Activated gamma-delta T cell (primary cell): Measurements from ENCODE around the gene LRP1B.

Source experiments
- DNase-seq: peaks from one replicate; lab custom pipeline; 2025; lab: John Stamatoyannopoulos, UW

Gene LRP1B

DNA sequence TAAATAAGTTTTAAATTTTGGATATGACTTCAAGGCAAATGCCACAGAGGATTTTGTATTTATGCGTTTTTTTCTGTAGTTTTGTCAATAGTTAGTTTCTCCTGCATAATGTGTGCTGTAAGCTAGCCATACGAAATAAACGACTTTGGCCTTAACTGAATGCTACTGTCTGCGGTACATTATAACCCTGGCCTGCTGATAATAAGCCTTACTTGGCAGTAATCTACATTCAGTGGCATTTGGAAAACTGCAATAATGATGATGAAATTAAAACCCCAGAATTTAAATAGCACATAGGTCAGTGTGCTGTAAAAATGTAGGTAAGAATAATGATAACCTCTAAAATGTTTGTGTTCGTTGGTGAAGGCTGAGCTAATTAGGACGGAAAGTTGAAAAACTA is 88.8 kb downstream of the LRP1B start:
- DNase-seq, result no peak

- no peak for DNase-seq
Observed at GRCh38 chr2:142041105-142041504, 89.7 kb downstream of the LRP1B start.

DNA sequence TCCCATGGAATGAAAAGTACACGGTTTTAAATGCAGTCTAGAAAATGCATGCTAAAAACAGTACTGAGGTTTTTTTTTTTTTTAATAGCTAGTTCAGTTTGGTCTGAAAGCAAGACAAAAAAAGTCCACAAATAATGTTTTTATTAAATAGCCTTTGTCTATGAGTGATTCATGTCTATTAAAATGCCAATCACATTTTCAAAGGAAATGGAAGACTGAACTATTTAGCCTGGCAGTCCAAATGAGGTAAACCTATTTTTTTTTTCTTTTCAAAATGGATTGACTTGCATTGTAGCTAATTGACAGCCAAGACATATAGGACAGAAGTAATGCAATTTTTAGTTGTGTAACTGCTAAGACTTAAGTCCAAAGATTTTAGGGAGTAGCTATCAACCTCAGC is 90.3 kb downstream of the LRP1B start:
- no peak for DNase-seq

- no peak for DNase-seq
Observed at GRCh38 chr2:142038826-142039225, 92.0 kb downstream of the LRP1B start.

DNA sequence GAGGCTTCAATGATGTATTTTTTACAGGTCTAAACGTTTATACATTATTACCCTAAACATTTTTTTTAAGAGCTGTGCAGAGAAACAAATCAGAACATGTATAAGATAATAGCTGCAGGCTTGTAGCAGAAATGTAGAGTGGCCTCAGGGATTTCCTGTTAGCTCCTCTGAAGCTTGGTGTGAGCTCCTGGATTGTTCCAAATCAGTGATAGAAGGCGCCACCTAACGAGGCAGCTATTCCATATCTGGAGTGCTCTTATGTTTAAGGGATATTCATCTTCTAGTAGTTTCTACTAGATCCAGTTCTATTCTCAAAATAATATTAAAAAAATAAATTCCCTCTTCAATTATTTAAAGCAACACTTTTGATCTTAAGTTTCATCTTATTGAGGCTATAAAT is 93.1 kb downstream of the LRP1B start:
- DNase-seq, result no peak

DNA sequence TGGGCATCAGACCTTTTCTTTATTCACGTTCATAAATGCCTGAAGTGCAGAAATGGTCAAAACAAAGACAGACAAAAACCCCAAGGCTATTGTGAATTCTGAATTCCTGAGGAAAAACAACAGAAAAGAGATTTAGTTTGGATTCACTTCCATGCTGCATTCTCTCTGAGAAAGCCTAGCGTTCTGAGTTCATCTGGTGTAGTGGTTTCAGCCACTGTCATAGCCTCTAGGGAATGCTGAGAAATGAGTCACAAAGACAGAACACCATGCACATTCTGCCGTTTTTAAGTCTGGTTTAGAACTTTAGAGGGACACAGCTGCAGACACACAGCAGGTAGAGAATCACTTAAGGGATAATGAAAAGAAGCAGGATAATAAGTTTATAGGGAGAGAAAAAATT is 93.8 kb downstream of the LRP1B start:
- DNase-seq, result no peak

- DNase-seq, result no peak
Observed at GRCh38 chr2:142033393-142033792, 97.4 kb downstream of the LRP1B start.

DNA sequence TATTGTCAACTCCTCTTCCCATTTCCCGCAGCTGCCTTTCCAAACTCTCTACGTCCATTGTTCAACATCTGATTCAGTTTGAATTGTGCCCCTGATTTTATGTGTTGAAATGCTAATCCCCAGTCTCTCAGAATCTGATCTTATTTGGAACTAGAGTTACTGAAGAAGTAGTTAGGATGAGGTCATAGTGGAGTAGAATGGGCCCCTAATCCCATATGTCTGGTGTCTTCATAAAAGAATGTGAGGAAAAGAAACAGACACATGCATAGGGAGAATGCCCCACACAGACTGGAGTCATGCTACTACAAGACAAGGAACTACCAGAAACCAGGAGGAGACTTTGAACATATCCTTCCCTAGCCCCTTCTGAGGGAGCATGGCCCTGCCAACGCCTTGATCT is 99.2 kb downstream of the LRP1B start:
- DNase-seq, result no peak

GRCh38 chr2:142030735-142031134 is 100.1 kb downstream of the LRP1B start:
- DNase-seq, result no peak

- no peak for DNase-seq
Observed at GRCh38 chr2:142029974-142030373, 100.8 kb downstream of the LRP1B start.

GRCh38 chr2:142025394-142025793 is 105.4 kb downstream of the LRP1B start:
- no peak for DNase-seq

GRCh38 chr2:142020368-142020767 is 110.4 kb downstream of the LRP1B start:
- no peak for DNase-seq

- no peak for DNase-seq
Observed at GRCh38 chr2:142014536-142014935, 116.3 kb downstream of the LRP1B start.

GRCh38 chr2:142012797-142013196 is 118.0 kb downstream of the LRP1B start:
- no peak for DNase-seq

DNA sequence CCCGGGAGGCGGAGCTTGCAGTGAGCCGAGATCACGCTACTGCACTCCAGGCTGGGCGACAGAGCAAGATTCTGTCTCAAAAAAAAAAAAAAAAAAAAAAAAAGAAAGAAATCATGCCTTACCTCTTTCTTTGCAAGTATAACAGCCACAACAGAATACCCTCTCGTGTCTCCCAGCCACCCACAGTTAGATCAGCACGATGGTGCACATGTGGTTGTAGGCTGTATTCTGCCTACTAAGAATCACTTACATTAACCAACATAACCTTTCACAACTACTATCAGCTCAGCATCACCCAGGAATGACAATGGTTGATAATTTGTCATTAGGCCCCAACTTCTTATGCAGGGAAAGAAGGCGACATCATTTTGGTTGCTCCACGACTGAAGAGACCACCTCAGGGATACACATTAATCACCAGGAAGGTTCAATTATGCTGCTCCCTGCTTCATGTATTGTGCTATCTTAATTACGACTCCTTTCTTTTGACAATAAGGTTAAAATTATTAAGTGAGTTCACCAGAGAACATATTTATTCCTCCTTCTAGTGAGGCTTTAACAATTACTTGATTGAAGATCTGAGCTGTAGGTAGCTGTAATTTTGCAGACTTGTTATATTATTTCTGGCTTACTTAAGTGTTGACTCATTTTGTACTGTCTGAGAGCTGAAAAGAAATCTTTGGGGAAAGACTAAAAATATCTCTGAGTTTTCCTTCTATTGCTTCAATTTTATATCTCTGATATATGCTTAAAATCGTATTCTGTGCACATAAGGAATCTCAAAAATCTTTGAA is 120.1 kb downstream of the LRP1B start:
- DNase-seq, result no peak

- DNase-seq, result no peak
Observed at GRCh38 chr2:142008135-142008744, 122.6 kb downstream of the LRP1B start.

- DNase-seq, result no peak
Observed at GRCh38 chr2:141994066-141994465, 136.8 kb downstream of the LRP1B start.

GRCh38 chr2:141992695-141993094 is 138.1 kb downstream of the LRP1B start:
- DNase-seq, result no peak

DNA sequence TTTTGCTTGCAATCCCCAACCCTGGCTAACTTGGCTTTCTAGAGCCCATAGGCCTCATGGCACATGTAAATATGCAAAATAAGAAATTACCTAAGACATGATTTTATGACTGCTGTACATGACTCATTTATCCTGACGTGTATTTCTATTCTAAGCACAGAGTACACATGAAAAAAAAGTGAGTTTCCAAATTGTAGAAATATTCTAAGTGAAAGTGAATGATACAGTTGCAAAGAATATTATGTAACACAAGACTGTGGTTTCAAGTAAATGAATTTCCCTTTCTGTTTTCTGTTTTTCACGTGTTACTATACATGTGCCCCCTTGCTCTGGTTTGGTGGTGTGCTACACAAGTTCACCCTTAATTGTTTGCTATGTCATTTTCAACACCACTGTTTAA is 162.4 kb downstream of the LRP1B start:
- DNase-seq, result no peak

DNA sequence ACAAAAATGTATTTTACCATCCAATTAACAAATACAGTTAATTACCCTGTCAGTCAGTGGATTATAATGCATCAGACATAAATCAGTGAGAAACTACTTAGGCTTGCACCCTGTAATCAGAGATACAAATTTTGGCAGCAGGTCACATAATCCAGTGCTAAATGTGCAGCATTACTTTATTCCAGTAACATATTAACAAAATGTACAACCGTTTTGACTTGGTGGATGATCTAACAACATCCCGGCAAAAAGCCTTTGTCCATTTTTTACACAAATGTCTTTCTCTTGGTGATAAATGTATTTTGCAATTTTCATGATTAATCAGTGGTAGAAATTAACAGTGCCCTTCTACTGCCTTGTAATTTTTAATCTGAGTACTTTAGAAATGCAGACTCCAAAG is 162.8 kb downstream of the LRP1B start:
- DNase-seq, result no peak

- DNase-seq, result no peak
Observed at GRCh38 chr2:141967503-141967902, 163.3 kb downstream of the LRP1B start.

- DNase-seq, result no peak
Observed at GRCh38 chr2:141959941-141960340, 170.9 kb downstream of the LRP1B start.

GRCh38 chr2:141959016-141959415 is 171.8 kb downstream of the LRP1B start:
- DNase-seq, result no peak
